ES-I3 (cell line): ENCODE measurements around the gene DYNC1H1.

Experiments
- H3K36me3 ChIP-seq: 2 replicates; pipeline ENCODE4 v1.6.1; 2013; ENCODE audit warnings: mild to moderate bottlenecking, low read length, control low read depth, moderate library complexity; ENCODE audit not compliant: insufficient read depth
- H3K4me1 ChIP-seq: 2 replicates; pipeline ENCODE4 v1.6.1; 2013; ENCODE audit warnings: mild to moderate bottlenecking, control low read depth, low read length; ENCODE audit not compliant: insufficient read depth
- H3K9ac ChIP-seq: 2 replicates; pipeline ENCODE4 v1.6.1; 2013; ENCODE audit warnings: low read depth, mild to moderate bottlenecking, low read length, moderate library complexity
- H3K9me3 ChIP-seq: 2 replicates; pipeline ENCODE4 v1.6.1; 2013; ENCODE audit warnings: mild to moderate bottlenecking, low read length, moderate library complexity; ENCODE audit not compliant: control insufficient read depth, insufficient read depth

The DYNC1H1 gene

DNA sequence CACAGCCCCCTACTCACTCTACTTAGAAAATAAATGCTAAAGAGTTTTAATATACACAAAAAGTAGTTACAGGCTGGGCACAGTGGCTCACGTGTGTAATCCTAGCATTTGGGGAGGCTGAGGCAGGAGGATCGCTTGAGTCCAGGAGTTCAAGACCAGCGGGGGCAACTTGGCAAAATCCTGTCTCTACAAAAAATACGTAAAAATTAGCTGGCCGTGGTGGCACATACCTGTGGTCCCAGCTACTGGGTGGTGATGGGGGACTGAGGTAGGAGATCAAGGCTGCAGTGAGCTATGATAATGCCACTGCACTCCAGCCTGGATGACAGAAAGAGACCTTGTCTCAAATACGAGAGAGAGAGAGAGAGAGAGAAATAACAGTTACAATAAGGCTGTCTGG is 9.9 kb upstream of the DYNC1H1 start:
- Histone ChIP-seq H3K36me3 (no peaks in the 10 kb centered on the region), H3K9me3 (no peaks in the 10 kb centered on the region), H3K9ac (no peak overlapping the region), H3K4me1 (no peaks in the 10 kb centered on the region)

DNA sequence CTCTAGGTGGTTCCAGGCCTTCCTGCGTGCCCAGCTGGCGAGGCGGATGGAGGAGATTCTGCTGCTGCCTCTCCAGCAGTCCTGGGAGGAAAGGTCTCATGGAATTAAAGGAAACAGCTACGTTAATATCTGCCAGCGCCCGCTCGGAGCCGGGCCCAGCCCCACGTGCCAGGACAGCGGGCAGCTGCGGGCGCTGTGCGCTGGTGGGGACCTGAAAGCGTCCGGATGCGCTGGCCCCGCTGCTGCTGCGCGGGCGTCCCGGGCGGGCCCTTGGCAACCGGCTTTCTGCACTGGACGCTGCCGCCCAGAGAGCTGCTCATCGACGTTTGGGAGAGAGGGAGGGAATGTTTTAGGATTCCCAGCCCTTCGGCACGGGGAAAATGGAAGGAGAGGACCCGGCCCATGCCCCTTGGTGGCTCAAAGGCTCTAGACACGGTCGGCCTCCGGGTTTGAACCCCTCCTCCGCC is 8.6 kb upstream of the DYNC1H1 start:
- Histone ChIP-seq H3K9me3 (no peaks in the 10 kb centered on the region), H3K9ac (no peak overlapping the region), H3K36me3 (no peaks in the 10 kb centered on the region), H3K4me1 (no peaks in the 10 kb centered on the region; the same call in 1 of the 2 replicates)

DNA sequence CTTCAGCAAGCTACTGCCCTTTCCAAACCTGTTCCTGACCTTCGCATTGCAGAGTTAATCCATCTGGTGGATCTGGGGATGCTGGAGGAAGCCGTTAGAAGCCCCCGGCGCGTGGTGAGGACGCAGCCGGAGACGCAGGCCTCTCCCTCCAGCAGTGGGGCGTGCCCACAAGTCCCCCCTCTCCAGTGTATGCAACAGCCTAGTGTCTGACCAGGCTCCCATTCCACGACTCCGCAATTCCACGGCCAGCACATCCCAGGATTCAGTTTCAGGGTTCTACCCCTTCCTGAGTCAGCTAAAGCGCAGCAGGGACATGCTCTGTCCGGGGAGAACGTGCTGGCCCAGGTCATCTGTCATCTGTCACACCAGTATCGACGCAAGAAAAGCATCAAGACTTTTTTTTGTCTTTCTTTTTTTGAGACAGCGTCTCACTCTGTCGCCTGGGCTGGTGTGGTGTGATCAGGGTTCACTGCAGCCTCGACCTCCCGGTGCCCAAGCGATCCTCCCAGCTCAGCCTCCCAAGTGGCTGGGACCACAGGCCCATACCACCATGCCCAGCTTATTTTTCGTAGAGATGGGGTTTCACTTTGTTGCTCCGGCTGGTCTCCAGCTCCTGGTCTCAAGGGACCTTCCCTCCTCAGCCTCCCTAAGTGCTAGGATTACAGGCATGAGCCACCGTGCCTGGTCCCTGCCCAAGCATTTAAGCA is 8.0 kb upstream of the DYNC1H1 start:
- no peak overlapping the region for H3K9ac ChIP-seq

DNA sequence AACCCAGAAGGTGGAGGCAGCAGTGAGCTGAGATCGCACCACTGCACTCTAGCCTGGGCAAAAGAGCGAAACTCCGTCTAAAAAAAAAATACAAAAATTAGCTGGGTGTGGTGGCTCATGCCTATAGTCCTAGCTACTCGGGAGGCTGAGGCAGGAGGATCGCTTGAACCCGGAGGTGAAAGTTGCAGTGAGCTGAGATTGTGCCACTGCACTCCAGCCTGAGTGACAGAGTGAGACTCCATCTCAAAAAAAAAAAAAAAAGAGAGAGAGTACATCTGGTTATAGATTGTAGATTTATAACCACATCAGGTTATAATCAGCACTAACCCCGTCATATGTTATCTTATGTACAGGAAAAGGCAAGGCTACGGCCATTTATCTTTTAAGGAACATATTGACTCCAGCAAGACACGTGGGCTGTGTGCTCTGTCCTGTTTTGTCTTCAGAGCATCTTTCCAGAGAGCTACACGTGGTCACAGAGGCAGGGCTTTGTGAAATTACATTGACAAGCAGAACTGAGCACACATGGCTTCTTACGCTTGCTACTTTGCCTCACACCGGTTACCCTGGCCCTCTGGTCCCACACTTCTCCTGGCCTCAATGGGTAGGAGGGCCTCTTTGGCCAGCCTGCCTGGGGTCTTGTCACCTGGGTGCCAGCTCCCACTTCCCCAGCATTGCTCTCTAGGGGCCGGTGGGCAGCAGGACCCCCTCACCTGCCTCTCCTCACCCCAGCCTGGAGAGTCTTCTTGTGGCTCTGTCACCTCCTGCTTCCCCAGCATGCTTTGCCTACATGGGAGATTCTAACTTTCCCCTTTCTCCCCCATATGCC is 6.8 kb upstream of the DYNC1H1 start:
- peaks cover 6% of the 10 kb centered on the region; the same call in 1 of the 2 replicates for H3K4me1 ChIP-seq
- H3K36me3 ChIP-seq: no peaks in the 10 kb centered on the region
- no peaks in the 10 kb centered on the region for H3K9me3 ChIP-seq
- no peak overlapping the region for H3K9ac ChIP-seq

More for the DNA sequence above, 8.0 kb upstream of the DYNC1H1 start:
- no peaks in the 10 kb centered on the region for H3K36me3 ChIP-seq
- no peaks in the 10 kb centered on the region; the same call in 1 of the 2 replicates for H3K4me1 ChIP-seq
- H3K9me3 ChIP-seq: no peaks in the 10 kb centered on the region

DNA sequence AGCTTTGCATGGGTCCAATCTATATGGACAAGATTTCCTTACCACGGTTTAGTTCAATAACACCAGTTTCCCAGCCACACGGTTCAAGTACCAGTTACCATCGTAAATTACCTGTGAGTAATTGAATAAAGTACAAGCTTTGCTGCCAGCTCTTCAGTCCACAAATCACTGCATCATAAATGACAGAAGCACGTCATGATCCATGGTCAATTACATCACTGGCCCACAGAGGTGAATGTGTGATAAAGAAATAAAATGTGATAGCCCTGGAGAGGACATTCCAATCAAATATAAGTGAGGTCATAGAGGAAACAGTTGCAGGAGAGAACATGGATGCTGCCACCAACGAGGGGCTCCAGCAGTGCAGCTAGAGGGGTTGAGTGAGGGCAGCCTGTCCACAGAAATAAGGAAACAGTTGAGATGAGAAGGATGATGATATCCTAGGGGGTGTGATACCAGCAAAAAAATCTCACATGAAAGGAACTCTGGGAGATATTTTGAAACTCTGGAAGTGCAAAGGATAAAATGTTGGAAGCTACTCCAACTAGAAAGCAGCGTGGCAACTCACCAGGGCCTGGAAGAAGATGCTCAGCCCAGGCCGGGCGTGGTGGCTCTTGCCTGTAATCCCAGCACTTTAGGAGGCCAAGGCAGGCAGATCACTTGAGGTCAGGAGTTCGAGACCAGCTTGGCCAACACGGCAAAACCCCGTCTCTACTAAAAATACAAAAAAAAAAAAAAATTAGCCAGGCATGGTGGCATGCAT is 5.8 kb upstream of the DYNC1H1 start:
- Histone ChIP-seq H3K4me1 (peaks cover 8% of the 10 kb centered on the region; the same call in 1 of the 2 replicates), H3K9ac (no peak overlapping the region), H3K36me3 (no peaks in the 10 kb centered on the region), H3K9me3 (no peaks in the 10 kb centered on the region)

DNA sequence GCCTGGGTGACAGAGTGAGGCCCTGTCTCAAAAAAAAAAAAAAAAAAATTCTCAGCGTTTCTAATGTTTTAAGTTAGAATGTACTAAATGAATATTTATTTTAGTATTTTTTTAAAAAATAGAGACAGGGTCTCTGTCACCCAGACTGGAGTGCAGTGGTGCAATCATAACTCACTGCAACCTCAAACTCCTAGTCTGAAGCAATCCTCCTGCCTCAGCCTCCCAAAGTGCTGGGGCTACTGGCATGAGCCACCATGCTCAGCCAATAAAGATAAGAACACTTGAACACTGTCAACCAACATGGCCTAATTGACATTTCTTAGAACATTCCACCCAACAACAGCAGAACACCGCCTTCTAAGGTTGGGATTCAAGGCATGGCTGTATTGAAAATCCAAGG is 5.1 kb upstream of the DYNC1H1 start:
- Histone ChIP-seq H3K36me3 (no peaks in the 10 kb centered on the region), H3K9me3 (no peaks in the 10 kb centered on the region), H3K4me1 (peaks cover 8% of the 10 kb centered on the region; the same call in 1 of the 2 replicates), H3K9ac (no peak overlapping the region)

DNA sequence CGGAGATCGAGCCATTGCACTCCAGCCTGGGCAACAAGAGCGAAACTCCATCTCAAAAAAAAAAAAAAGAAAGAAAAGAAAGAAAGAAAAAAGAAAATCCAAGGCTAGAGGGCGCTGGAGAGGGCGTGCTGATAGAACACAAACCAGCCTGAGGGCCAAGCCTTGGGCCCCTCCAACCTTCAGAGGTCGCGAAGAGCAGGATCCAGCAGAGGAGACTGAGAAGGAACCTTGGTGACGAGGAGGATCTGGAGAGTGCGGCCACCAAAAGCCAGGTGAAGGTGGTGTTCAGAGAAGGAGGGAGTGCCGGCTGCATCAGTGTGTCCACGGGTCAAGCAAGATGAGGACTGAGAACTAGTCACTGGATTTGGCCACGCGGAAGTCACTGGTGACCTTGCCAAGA is 4.1 kb upstream of the DYNC1H1 start:
- no peaks in the 10 kb centered on the region for H3K36me3 ChIP-seq
- H3K4me1 ChIP-seq: peaks cover 8% of the 10 kb centered on the region; the same call in 1 of the 2 replicates
- H3K9ac ChIP-seq: no peak overlapping the region
- no peaks in the 10 kb centered on the region for H3K9me3 ChIP-seq

DNA sequence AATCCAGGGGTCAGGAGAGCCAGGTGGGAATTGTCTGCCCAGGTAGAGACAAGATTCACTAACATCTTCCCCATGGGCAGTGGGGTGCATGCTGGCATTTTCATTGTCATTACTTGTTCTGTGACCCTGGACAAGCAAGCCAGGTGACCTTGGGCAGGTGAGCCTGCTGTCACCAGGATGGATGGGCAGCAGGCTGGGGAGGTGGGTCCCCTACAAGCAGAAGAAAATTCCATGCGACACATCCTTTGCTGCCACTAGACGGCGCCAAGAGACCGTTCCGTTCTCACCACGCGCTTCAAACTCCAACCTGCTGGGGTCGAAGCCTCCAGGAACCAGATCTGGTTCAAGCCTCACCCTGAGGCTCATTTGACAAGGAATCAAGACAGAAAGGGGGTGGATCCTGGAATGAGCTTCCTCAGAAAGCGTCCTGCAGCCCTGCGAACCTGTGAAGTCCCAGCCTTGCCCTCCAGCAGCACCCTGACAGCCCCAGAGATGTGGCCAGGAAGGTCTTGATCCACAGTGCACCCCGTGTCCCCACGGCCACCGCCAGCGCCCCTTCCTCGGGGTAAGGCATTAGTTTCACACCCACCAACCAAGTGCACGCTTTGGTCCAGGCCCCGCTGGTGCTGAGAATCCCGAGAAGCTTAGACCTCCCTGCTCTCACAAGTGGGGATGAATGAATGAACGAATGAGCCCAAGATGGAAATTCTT is 3.2 kb upstream of the DYNC1H1 start:
- Histone ChIP-seq H3K9ac (no peak overlapping the region), H3K9me3 (no peaks in the 10 kb centered on the region), H3K4me1 (peaks cover 8% of the 10 kb centered on the region; the same call in 1 of the 2 replicates), H3K36me3 (no peaks in the 10 kb centered on the region)

DNA sequence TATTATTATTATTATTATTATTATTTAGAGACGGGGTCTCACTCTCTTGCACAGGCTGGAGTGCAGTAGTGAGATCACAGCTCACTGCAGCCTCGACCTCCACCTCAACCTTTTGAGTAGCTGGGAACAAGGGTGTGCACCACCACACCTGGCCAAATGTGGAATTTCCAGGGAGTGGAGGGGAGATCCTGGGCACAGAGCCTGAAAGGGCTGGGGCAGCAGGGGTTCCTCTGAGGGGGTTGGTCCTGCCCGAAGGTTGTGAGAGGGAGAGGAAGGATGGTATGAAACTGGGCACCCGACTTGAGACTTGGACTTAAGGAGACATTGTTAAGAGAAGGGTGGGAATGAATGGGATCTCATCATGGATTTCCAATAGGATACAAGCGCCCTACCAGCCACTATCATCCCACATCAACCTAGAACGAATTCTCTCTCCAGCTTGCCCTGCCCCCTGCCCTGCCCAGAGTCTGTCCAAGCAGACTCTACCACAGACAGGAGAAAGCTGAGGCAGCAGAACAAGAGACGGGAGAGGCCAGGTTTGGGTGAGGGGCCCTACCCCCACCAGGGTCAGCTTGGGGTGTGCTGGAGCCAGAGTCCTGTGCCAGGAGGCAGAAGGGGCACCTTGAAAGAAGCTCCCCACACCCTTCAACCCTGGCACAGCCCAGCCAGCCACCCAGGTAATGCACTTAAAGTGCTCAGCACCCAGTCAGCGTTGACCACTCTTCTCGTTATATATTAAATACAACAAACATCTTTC is 2.4 kb upstream of the DYNC1H1 start:
- peaks cover 8% of the 10 kb centered on the region; the same call in 1 of the 2 replicates for H3K4me1 ChIP-seq
- no peak overlapping the region for H3K9ac ChIP-seq
- H3K36me3 ChIP-seq: no peaks in the 10 kb centered on the region
- no peaks in the 10 kb centered on the region for H3K9me3 ChIP-seq

DNA sequence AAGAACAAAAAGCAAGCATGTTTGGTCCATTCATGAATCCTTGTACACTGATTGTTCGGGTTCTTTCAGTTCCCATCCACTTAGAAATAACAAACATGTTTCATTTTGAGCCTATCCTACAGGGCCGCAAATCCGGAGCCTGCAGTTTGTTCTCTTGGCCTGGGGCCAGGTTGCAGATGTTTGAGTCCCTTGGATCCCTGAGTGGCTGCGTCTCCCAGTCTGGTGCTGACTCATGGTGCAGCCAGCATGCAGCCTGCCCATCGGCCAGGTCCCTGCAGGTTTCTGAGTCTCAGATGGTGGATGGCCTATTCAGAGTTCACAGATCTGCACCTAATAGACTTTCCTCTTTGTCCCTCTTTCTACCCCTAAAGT is 1.9 kb upstream of the DYNC1H1 start:
- H3K9ac ChIP-seq: no peak overlapping the region
- H3K36me3 ChIP-seq: no peaks in the 10 kb centered on the region
- H3K4me1 ChIP-seq: peaks cover 8% of the 10 kb centered on the region; the same call in 1 of the 2 replicates
- H3K9me3 ChIP-seq: no peaks in the 10 kb centered on the region

DNA sequence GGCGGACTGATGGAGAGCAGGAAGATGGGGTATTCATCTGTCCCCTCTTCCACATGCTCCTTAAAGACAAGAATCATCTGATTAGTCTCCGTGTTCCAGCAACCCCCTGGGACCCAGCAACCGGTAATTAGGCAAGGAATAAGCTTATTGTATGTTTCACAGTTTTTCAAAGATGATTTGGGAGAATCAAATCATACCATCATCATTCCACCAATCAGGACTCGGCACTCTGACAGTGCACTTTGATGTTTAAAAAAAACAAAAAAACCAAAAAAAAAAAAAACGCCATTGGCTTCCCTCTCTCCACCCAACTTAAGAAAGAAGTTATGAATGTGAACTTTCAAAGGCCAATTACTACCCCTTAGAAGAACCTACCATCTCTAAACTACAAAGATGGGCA is 1.3 kb upstream of the DYNC1H1 start:
- no peak overlapping the region for H3K9ac ChIP-seq

DNA sequence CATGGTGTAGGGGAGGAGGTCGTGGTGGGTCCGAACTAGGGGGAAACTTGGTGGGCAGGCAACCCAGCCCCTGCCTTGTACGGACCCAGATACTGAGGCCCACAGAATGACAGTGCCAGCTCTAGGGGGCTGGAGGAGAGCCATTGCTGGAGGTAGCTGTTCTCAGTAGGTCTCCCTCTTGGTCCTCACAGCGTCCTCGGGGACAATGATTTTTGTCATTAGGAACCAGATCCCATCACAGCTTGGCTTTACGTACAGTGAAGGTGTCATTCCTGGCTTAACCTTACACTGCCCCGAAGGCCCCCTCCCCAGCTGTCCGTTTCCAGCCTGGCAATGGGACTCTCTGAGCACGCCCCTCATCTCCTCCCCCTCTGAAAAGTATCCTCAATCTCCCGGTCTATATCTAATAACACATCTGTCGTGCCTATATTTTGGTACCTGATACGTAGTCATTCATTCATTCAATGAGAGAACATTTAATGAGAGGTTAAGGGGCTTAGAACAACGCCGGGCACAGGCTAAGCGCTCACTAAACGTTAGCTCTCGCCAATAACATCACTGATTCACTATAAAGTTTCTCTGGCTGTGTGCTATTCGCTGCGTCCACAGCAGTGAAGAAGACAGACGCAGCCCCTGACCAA is 597 bp upstream of the DYNC1H1 start:
- H3K4me1 ChIP-seq: peaks cover 12% of the 10 kb centered on the region; the same call in 1 of the 2 replicates
- H3K9ac ChIP-seq: peak overlapping the region; percentile 46
- H3K9me3 ChIP-seq: no peaks in the 10 kb centered on the region

More for the DNA sequence above, 1.3 kb upstream of the DYNC1H1 start:
- Histone ChIP-seq H3K9me3 (no peaks in the 10 kb centered on the region), H3K36me3 (no peaks in the 10 kb centered on the region), H3K4me1 (peaks cover 10% of the 10 kb centered on the region; the same call in 1 of the 2 replicates)

DNA sequence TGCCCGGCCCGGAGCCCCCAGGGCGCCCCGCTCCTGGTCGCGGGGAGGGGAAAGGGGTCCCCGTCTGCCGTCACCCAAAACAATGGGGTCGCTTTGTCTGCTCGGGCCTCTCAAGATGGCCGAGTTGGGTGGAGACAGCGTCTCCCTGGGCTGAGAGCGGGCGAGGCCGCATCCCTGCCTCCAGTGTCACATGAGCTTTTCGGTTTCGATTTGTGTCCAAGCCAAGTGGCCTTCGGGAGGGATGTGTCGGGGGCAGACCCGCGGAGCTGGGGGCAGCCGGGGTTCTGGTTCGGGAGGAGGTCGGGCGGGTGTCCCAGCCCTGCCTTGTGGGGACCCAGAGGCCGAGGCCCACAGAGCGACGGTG is 790 bp downstream of the DYNC1H1 start:
- H3K36me3 ChIP-seq: no peaks in the 10 kb centered on the region

More for the DNA sequence above, 597 bp upstream of the DYNC1H1 start:
- no peaks in the 10 kb centered on the region for H3K36me3 ChIP-seq

More for the DNA sequence above, 790 bp downstream of the DYNC1H1 start:
- Histone ChIP-seq H3K9me3 (no peaks in the 10 kb centered on the region), H3K4me1 (peaks cover 12% of the 10 kb centered on the region; the same call in 1 of the 2 replicates), H3K9ac (peak overlapping the region; percentile 97)
